HS-27A (cell line): ENCODE measurements around the gene PFDN6.
"Not testable (repeated sequence)": the region's sequence is repeated elsewhere in the genome, so short reads cannot be mapped to it uniquely, and the experiment has no call there.

Experiments
- DNase-seq: peaks from one replicate; pipeline ENCODE4 v3.0.0-alpha.2; 2012; ENCODE audit warnings: low read depth, missing footprints

PFDN6 gene

GRCh38 chr6:33273924-33274902 lies 15.2 kb upstream of the PFDN6 start:
- no peak for DNase-seq

DNA sequence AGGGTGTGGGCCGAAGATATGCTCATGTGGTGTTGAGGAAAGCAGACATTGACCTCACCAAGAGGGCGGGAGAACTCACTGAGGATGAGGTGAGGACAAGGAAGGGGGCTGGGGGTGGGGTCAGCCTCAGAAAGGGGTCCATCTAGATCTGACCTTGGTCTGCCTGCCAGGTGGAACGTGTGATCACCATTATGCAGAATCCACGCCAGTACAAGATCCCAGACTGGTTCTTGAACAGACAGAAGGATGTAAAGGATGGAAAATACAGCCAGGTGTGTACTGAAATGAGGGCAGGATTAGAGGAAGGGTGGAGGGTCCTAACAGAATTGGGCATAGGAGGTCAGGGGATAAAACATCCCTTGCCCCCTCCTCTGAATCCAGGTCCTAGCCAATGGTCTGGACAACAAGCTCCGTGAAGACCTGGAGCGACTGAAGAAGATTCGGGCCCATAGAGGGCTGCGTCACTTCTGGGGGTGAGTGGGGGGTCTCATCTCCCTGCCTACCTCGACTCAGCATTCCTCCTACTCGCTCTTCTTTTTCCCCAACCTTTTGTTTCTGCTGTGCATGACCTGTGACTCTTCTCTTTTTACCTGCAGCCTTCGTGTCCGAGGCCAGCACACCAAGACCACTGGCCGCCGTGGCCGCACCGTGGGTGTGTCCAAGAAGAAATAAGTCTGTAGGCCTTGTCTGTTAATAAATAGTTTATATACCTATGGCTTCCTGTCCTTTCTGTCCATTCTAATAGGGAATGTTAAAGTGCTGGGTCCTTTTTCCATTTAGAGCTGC lies 13.4 kb upstream of the PFDN6 start:
- not testable (repeated sequence) for DNase-seq

DNA sequence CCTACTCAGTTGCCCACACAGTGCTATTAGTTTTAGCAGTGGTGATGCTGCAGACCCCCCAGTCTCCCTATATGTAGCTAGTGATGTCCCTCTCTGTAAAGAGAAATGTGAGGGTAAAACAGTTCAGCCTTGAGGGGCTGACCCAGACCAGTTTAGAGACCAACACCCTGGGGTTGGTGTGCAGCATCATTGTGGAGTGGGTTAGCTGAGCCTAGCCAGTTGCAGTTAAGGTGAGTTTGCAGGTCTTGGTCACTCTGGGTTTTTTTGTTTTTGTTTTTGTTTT lies 12.9 kb upstream of the PFDN6 start:
- no peak for DNase-seq

- no peak for DNase-seq
Measured at GRCh38 chr6:33276864-33277662, 12.3 kb upstream of the PFDN6 start, which contains the start of gene B3GALT4. Gene B3GALT4, plus strand, starts transcription at chr6:33277123. Its CDS starts 297 bp downstream, at chr6:33277420.

DNA sequence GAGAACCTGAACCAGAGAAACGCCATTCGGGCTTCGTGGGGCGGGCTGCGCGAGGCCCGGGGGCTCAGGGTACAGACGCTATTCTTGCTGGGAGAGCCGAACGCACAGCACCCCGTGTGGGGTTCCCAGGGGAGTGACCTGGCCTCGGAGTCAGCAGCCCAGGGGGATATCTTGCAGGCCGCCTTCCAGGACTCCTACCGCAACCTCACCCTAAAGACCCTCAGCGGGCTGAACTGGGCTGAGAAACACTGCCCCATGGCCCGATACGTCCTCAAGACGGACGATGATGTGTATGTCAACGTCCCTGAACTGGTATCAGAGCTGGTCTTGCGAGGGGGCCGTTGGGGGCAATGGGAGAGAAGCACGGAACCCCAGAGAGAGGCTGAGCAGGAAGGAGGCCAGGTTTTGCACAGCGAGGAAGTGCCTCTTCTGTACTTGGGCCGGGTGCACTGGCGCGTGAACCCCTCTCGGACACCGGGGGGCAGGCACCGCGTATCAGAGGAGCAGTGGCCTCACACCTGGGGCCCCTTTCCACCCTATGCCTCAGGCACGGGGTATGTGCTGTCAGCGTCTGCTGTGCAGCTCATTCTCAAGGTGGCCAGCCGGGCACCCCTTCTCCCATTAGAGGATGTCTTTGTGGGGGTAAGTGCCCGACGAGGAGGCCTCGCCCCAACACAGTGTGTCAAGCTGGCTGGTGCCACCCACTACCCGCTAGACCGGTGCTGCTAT lies 11.6 kb upstream of the PFDN6 start:
- no peak for DNase-seq

- DNase-seq: no peak
Measured at GRCh38 chr6:33278392-33278741, 11.0 kb upstream of the PFDN6 start.

GRCh38 chr6:33278810-33279209 lies 10.6 kb upstream of the PFDN6 start:
- DNase-seq: no peak

DNA sequence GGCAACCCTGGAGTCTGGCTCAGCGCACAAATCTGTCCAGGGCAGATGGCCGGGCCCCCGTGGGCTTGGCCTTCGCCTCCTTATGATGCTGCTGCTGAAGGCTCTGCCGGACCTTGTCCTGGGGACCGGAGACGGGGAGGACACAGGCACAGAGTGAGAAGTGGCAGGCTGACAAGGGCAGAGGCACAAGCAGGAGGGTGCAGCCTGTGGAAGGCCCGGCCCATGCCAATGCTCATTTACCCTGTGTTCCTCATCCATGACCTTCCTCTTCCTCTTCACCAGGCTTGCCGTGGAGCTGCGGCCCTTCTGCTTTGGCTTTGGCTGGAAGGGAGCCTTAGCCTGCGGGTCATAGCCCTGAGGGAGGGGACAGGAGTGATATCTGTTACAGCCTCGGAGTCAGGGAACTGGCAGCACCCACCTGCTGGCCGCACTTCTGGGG lies 10.1 kb upstream of the PFDN6 start:
- no peak for DNase-seq

DNA sequence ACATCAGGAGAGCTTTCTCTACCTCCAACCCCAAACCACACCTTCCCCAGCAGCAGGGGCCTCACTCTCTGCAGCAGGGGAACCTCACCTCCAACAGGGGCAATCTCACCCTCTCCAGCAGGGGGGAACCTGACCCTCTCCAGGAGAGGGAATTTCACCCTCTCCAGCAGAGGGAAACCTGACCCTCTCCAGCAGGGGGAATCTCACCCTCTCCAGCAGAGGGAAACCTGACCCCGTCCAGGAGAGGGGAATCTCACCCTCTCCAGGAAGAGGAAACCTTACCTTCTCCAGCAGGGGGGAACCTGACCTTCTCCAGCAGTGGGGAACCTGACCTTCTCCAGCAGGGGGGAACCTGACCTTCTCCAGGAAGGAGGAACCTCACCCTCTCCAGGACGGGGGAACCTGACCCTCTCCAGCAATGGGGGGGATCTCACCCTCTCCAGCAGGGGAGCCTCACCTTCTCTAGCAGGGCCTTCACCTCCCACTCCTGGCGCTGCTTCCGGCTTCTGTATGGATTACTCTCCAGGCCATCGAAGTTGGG lies 9.4 kb upstream of the PFDN6 start:
- no peak for DNase-seq

DNA sequence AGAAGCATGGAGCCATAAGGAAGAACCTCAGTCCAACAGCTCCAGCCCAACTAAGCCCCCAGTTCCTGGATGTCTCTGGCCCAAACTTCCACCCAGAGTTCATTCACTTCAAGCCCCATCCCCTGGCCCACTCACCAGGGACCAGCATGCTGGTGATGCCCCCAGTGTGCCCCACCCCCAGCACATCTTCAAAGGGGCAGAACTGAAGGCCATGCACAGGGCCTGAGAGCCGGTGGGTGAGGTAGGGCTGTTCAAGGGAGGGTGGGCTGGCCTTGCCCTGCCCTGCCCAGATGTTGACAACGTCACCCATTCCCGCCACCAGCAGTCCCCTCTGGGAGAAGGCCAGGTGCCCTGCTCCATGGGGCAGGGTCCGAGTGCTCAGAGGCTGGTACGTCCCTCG lies 8.9 kb upstream of the PFDN6 start:
- no peak for DNase-seq

DNA sequence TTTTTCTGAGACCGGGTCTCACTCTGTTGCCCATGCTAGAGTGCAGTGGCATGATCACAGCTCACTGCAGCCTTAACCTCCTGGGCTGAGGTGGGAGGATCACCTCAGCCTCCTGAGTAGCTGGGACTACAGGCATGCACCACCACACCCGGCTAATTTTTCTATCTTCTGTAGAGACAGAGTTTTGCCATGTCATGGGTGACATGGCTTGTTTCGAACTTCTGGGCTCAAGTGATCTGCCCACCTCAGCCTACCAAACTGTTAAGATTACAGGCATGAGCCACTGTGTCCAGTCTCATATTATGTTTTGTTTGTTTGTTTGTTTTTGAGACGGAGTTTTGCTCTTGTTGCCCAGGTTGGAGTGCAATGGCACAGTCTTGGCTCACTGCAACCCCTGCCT lies 4.2 kb upstream of the PFDN6 start:
- DNase-seq: not testable (repeated sequence)

DNA sequence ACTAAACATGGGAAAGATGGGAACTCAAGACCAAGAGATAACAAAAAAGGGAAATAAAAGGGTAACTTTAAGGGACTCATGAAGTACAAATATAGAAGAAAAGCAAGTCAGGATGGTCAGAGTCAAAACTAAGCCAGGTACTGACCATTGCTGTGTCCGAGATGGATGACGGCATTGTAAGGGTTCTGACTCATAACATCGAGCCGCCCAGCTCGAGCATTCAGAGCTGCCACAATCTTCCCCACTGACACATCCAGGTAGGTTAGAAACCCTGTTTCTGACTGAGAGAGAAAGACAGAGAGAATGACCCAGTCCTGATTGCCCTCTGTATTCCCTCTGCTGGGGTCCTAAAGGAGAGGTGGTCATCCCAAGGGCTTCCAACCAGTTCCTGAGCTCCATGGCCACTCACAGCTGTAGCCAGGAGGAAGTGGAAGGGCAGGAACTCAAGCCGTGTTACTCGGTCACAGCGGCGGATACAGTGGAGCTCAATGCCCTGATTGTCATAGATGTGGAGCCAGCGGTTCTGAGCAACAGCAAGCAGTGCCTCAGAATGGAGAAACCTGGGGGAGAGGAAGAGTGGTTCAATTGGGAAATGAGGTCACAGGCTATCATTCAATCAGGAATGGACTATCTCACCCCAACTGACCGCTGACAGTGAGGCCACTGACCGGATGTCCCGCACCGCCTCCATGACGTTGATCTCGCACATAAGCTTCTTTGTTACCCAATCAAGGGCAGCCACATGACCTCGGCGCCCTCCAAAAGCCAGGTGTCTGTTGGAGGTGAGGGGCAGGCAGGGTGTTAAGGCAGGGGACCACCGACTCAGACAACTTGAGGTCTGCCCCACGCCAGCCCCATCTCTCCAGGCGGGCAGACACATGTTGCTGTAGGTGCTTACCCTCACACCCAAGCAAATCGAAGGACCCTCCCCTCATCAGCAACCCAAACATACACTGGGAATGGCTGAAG lies 2.2 kb upstream of the PFDN6 start:
- no peak for DNase-seq

DNA sequence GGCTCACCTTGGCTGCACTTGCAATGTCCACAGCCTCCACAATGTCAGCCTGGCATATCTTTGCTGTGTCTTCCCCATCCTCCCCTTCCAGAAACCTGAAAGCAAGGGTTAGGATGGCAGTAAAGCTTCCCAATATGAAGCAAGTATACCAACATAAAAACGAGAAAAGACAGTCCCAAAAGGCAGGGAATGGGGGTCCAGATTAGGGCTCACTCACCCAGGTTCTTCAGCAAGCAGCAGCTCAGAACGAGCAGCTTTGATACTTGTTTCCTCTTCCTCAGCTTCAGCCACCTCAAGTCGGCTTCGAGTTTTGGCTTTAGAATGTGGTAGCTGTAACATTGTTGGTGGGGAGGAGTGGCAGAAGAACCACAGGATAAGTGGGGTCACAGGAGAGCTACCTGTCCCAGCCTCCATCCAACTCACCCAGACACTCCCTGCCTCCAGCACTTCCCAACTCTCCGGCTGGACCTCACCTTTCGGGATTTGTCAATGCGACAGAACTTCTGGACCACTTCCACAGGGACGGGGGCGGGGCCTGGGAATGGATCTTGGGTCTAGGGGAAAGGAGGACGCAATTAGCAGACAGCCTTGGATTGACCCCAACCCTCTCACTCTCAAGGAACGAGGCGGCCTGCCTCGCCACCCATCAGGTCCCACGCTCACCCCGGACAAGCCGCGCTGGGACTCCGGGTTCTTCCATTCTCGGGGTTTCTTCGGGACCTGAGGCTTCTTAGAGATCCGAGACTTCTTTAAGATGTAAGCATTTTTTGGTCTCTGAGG lies 1.1 kb upstream of the PFDN6 start:
- DNase-seq: no peak

- no peak for DNase-seq
Measured at GRCh38 chr6:33289784-33290315, 449 bp downstream of the PFDN6 start.

DNA sequence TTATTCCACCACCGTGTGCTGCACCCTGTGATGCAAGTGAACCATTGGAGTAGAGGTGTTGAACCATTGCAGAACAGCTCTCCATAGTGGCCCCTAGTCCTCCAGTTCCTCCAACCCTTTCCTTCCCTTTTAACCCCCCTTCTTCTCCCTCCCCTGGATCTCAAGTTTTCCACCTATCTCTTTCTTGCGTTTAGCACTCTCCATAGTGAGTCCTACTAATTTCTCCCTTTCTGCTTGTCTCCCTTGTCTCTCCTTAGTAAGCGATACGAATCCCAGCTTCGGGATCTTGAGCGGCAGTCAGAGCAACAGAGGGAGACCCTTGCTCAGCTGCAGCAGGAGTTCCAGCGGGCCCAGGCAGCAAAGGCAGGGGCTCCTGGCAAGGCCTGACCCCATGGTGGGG lies 1.1 kb downstream of the PFDN6 start:
- DNase-seq: no peak

- DNase-seq: no peak
Measured at GRCh38 chr6:33292996-33293682, 3.7 kb downstream of the PFDN6 start.

- no peak for DNase-seq
Measured at GRCh38 chr6:33294086-33294823, 4.9 kb downstream of the PFDN6 start.
